GM10266 (cell line): ENCODE data around the gene ST3GAL2.
"Not testable (repeated sequence)": the region's sequence is repeated elsewhere in the genome, so short reads cannot be mapped to it uniquely, and the experiment has no call there.

Experiments
- DNase-seq: peaks from one replicate; pipeline ENCODE4 v3.0.0; 2012; ENCODE audit errors: extremely low spot score
- CTCF ChIP-seq: IDR thresholded peaks from 2 replicates; pipeline ENCODE4 v1.5.1; 2012; ENCODE audit warnings: mild to moderate bottlenecking, low read depth; ENCODE audit not compliant: control insufficient read depth, insufficient read depth; ENCODE audit errors: missing control alignments

ST3GAL2 gene

GRCh38 chr16:70374213-70374612 lies 64.7 kb downstream of the ST3GAL2 start:
- DNase-seq: no peak
- no peak for TF ChIP-seq CTCF

GRCh38 chr16:70372921-70373728 lies 65.8 kb downstream of the ST3GAL2 start:
- no peak for TF ChIP-seq CTCF
- DNase-seq: no peak

GRCh38 chr16:70370924-70371323 lies 68.0 kb downstream of the ST3GAL2 start:
- TF ChIP-seq CTCF: no peak

GRCh38 chr16:70370145-70370544 lies 68.8 kb downstream of the ST3GAL2 start:
- peak; percentile 50 for TF ChIP-seq CTCF
- DNase-seq: not testable (repeated sequence)

More at GRCh38 chr16:70370924-70371323, 68.0 kb downstream of the ST3GAL2 start:
- DNase-seq: no peak

GRCh38 chr16:70364399-70364798 lies 74.5 kb downstream of the ST3GAL2 start:
- no peak for TF ChIP-seq CTCF
- DNase-seq: no peak

GRCh38 chr16:70359552-70359951 lies 79.3 kb downstream of the ST3GAL2 start:
- no peak for DNase-seq
- no peak for TF ChIP-seq CTCF

- DNase-seq: no peak
- TF ChIP-seq CTCF: no peak
These were observed 89.1 kb downstream of the ST3GAL2 start for GRCh38 chr16:70349783-70350182.
